Endodermal cell (in vitro differentiated cells): ENCODE measurements around the gene TTC7B. TPM values are rescaled to one million over a fixed set of nuclear protein-coding genes. Genes with fewer than 3 reads are reported as not detected.
A peak's percentile ranks its signal among the peaks of the same experiment; 100 is the strongest.

Source experiments
- DNase-seq: peaks from one replicate; pipeline ENCODE4 v3.0.0-alpha.2; 2017
- H3K27ac ChIP-seq: 2 replicates; pipeline ENCODE4 v1.5.1; 2013; ENCODE audit warnings: mild to moderate bottlenecking, low read depth, low read length, moderate library complexity
- H3K27me3 ChIP-seq: 2 replicates; pipeline ENCODE4 v1.6.1; 2013; ENCODE audit warnings: mild to moderate bottlenecking, low read length, moderate library complexity; ENCODE audit not compliant: insufficient read depth, control insufficient read depth, poor library complexity, severe bottlenecking
- H3K36me3 ChIP-seq: 2 replicates; pipeline ENCODE4 v1.7.0; 2013; ENCODE audit warnings: mild to moderate bottlenecking, low read length, moderate library complexity; ENCODE audit not compliant: control insufficient read depth, insufficient read depth
- H3K4me1 ChIP-seq: one replicate; pipeline ENCODE4 v1.7.0; 2013; ENCODE audit warnings: low read length; ENCODE audit not compliant: control insufficient read depth, insufficient read depth
- H3K4me3 ChIP-seq: 2 replicates; pipeline ENCODE4 v1.5.1; 2013; ENCODE audit warnings: mild to moderate bottlenecking, low read length, moderate library complexity
- H3K9ac ChIP-seq: 2 replicates; pipeline ENCODE4 v1.6.1; 2013; ENCODE audit warnings: mild to moderate bottlenecking, low read length, moderate library complexity; ENCODE audit not compliant: poor library complexity, severe bottlenecking; ENCODE audit errors: extremely low read depth
- H3K9me3 ChIP-seq: 2 replicates; pipeline ENCODE4 v1.6.1; 2013; ENCODE audit warnings: mild to moderate bottlenecking, low read length, moderate library complexity; ENCODE audit not compliant: control insufficient read depth
- H3K27ac Mint-ChIP-seq: 2 replicates; pipeline ENCODE4 v1.8.0; 2020; ENCODE audit warnings: mixed read lengths
- H3K27me3 Mint-ChIP-seq: 2 replicates; pipeline ENCODE4 v1.8.0; 2021; ENCODE audit warnings: mild to moderate bottlenecking, mixed read lengths; ENCODE audit not compliant: insufficient read depth
- H3K36me3 Mint-ChIP-seq: 2 replicates; pipeline ENCODE4 v1.8.0; 2020; ENCODE audit warnings: low read depth, mixed read lengths
- H3K4me1 Mint-ChIP-seq: 2 replicates; pipeline ENCODE4 v1.8.0; 2020; ENCODE audit warnings: mixed read lengths
- H3K4me3 Mint-ChIP-seq: 2 replicates; pipeline ENCODE4 v1.8.0; 2020; ENCODE audit warnings: mild to moderate bottlenecking, moderate library complexity, mixed read lengths
- H3K9me3 Mint-ChIP-seq: 2 replicates; pipeline ENCODE4 v1.8.0; 2020; ENCODE audit warnings: mild to moderate bottlenecking, mixed read lengths
- CTCF ChIP-seq: fragments of 200-600 bp; sonication (generic); conservative IDR thresholded peaks from 2 replicates; pipeline ENCODE4 v1.5.0; 2021; ENCODE audit warnings: antibody characterized with exemption, mild to moderate bottlenecking
- WGBS, 2 experiments: methylation state at CpG; one replicate each; pipeline versions ENCODE4 v1.1.5 to v1.1.7; 2013; ENCODE audit warnings: missing lambda C conversion rate in 2 of 2, mixed read lengths in 1 of 2; ENCODE audit not compliant: insufficient coverage in 1 of 2, insufficient read length in 1 of 2; 5-methylcytosine and 5-hydroxymethylcytosine counted together
- total RNA-seq, 2 donors: library from RNA; stranded (reverse); fragmentation: NEBNext Ultra II Directional in 1 of 2; extraction: Animal tissue kit (Norgen Biotek cat#: 25700) in 1 of 2; gene quantifications; 2 replicates in 1 of 2; 3 replicates in 1 of 2; pipeline ENCODE4 v1.2.1, GENCODE V29; 2021

Gene TTC7B
- total RNA-seq, 2 donors from 2014 or later = 51.3 to 62.6 TPM

GRCh38 chr14:90850487-90850886, 34.3 kb upstream of the TTC7B start:
- no peak overlapping the region for H3K4me3 Mint-ChIP-seq
- no peak for TF ChIP-seq CTCF

GRCh38 chr14:90849787-90850444, 33.7 kb upstream of the TTC7B start:
- no peaks in the 10 kb centered on the region for H3K36me3 Mint-ChIP-seq
- H3K4me3 Mint-ChIP-seq = no peak overlapping the region
- H3K27ac Mint-ChIP-seq = no peak overlapping the region
- no peaks in the 10 kb centered on the region for H3K9me3 Mint-ChIP-seq
- no peaks in the 10 kb centered on the region for H3K36me3 ChIP-seq
- no peak overlapping the region for H3K9ac ChIP-seq
- H3K27me3 ChIP-seq = no peaks in the 10 kb centered on the region
- H3K27me3 Mint-ChIP-seq = no peaks in the 10 kb centered on the region
- TF ChIP-seq CTCF = no peak
- H3K4me3 ChIP-seq = no peak overlapping the region
- H3K4me1 Mint-ChIP-seq = peaks cover 2% of the 10 kb centered on the region
- H3K4me1 ChIP-seq = no peaks in the 10 kb centered on the region
- H3K27ac ChIP-seq = no peak overlapping the region
- DNase-seq = no peak
- no peaks in the 10 kb centered on the region for H3K9me3 ChIP-seq
- 85 to 100% methylated on average over 4 to 7 of the region's 7 CpGs for WGBS, 2 experiments

More at GRCh38 chr14:90850487-90850886, 34.3 kb upstream of the TTC7B start:
- peak; percentile 64 for DNase-seq
- Histone ChIP-seq H3K4me3 (no peak overlapping the region), H3K9me3 (no peaks in the 10 kb centered on the region), H3K4me1 (no peaks in the 10 kb centered on the region), H3K27ac (no peak overlapping the region), H3K27me3 (no peaks in the 10 kb centered on the region), H3K9ac (no peak overlapping the region), H3K36me3 (no peaks in the 10 kb centered on the region)
- Mint-ChIP-seq H3K4me1 (peaks cover 2% of the 10 kb centered on the region), H3K27me3 (no peaks in the 10 kb centered on the region), H3K36me3 (no peaks in the 10 kb centered on the region), H3K27ac (peak overlapping the region; percentile 92), H3K9me3 (no peaks in the 10 kb centered on the region)
- 72 to 79% methylated on average over 3 of the region's 3 CpGs for WGBS, 2 experiments

GRCh38 chr14:90848944-90849731, 32.9 kb upstream of the TTC7B start:
- TF ChIP-seq CTCF = no peak
- Mint-ChIP-seq H3K9me3 (no peaks in the 10 kb centered on the region), H3K4me1 (peaks cover 2% of the 10 kb centered on the region), H3K27me3 (no peaks in the 10 kb centered on the region), H3K27ac (peak overlapping the region; percentile 42), H3K4me3 (no peak overlapping the region), H3K36me3 (no peaks in the 10 kb centered on the region)
- no peak overlapping the region for H3K4me3 ChIP-seq
- H3K27ac ChIP-seq = no peak overlapping the region
- DNase-seq = no peak
- no peaks in the 10 kb centered on the region for H3K4me1 ChIP-seq
- H3K9ac ChIP-seq = no peak overlapping the region
- no peaks in the 10 kb centered on the region for H3K27me3 ChIP-seq
- no peaks in the 10 kb centered on the region for H3K9me3 ChIP-seq
- WGBS, 2 experiments = 95% methylated on average over 14 to 17 of the region's 17 CpGs
- H3K36me3 ChIP-seq = no peaks in the 10 kb centered on the region
